T-helper 2 cell (primary cell): Measurements from ENCODE around the gene SYN1.
A peak's percentile ranks its signal among the peaks of the same experiment; 100 is the strongest.

Experiments used
- DNase-seq, 5 experiments: peaks; one replicate each; pipeline versions ENCODE4 v3.0.0 to v3.0.0-alpha.2; 2012 to 2022

The SYN1 gene

GRCh38 chrX:47571896-47572295 lies 47.8 kb downstream of the SYN1 start:
- DNase-seq: no peak

GRCh38 chrX:47571215-47571614 lies 48.4 kb downstream of the SYN1 start:
- no peak for DNase-seq

- DNase-seq: no peak
Measured at GRCh38 chrX:47570794-47571193, 48.9 kb downstream of the SYN1 start.

GRCh38 chrX:47568656-47569295 lies 50.9 kb downstream of the SYN1 start:
- peak in 2 of 5 experiments; percentile 19 to 44 for DNase-seq

- DNase-seq: no peak
Measured at GRCh38 chrX:47566841-47567240, 52.8 kb downstream of the SYN1 start.

GRCh38 chrX:47564438-47565085 lies 55.1 kb downstream of the SYN1 start:
- DNase-seq: no peak

GRCh38 chrX:47563801-47564315 lies 55.8 kb downstream of the SYN1 start:
- peak in 1 of 5 experiments; percentile 29 for DNase-seq

GRCh38 chrX:47562615-47563243 lies 56.9 kb downstream of the SYN1 start:
- peak in 2 of 5 experiments; percentile 11 to 35 for DNase-seq

GRCh38 chrX:47561659-47562151 lies 58.0 kb downstream of the SYN1 start:
- DNase-seq: no peak

- peak; percentile 76 to 99 (median 93) for DNase-seq
Measured at GRCh38 chrX:47560934-47561658, 58.6 kb downstream of the SYN1 start, which contains the start of gene ARAF. Gene ARAF, plus strand, starts transcription at chrX:47561205. Its CDS starts 1,763 bp downstream, at chrX:47562968.

- DNase-seq: no peak
Measured at GRCh38 chrX:47560179-47560933, 59.3 kb downstream of the SYN1 start.

- no peak for DNase-seq
Measured at GRCh38 chrX:47558436-47558835, 61.2 kb downstream of the SYN1 start.

- DNase-seq: peak; percentile 46 to 95 (median 75)
Measured at GRCh38 chrX:47556045-47556623, 63.5 kb downstream of the SYN1 start.

GRCh38 chrX:47543496-47543895 lies 76.2 kb downstream of the SYN1 start:
- DNase-seq: no peak

- no peak for DNase-seq
Measured at GRCh38 chrX:47540754-47541538, 78.7 kb downstream of the SYN1 start.

- DNase-seq: no peak
Measured at GRCh38 chrX:47539860-47540259, 79.8 kb downstream of the SYN1 start.

GRCh38 chrX:47530049-47530448 lies 89.6 kb downstream of the SYN1 start:
- DNase-seq: no peak

- DNase-seq: no peak
Measured at GRCh38 chrX:47529548-47529947, 90.1 kb downstream of the SYN1 start.

- DNase-seq: no peak
Measured at GRCh38 chrX:47523713-47524166, 95.9 kb downstream of the SYN1 start.

- peak; percentile 62 to 70 (median 65) for DNase-seq
Measured at GRCh38 chrX:47523297-47523696, 96.4 kb downstream of the SYN1 start.
